HL-60 (cell line): Measurements from ENCODE around the gene PACS1.

Experiments
- DNase-seq, 2 experiments: peaks; one replicate each; pipeline ENCODE4 v3.0.0-alpha.2; 2010 to 2020; ENCODE audit warnings: low read depth in 1 of 2, low spot score in 1 of 2
- H3K27ac ChIP-seq: fragments of 250-450 bp; sonication (Bioruptor Pico); replicated peaks from 2 replicates; pipeline ENCODE4 v1.5.1; 2020; ENCODE audit warnings: mild to moderate bottlenecking, moderate library complexity
- H3K27me3 ChIP-seq: fragments of 250-450 bp; sonication (Bioruptor Pico); 2 replicates; pipeline ENCODE4 v1.5.1; 2021; ENCODE audit warnings: mild to moderate bottlenecking, moderate library complexity; ENCODE audit not compliant: insufficient read depth, poor library complexity, severe bottlenecking
- H3K4me3 ChIP-seq: replicated peaks from 2 replicates; pipeline ENCODE4 v1.5.1; 2011; ENCODE audit warnings: mild to moderate bottlenecking, control low read depth, low read length; ENCODE audit not compliant: insufficient read depth
- CTCF ChIP-seq: IDR thresholded peaks from one replicate; pipeline ENCODE4 v1.5.1; 2011; ENCODE audit warnings: low read length, control low read depth, inconsistent platforms; ENCODE audit not compliant: insufficient read depth
- GABPA ChIP-seq: IDR thresholded peaks from 2 replicates; pipeline ENCODE4 v1.6.1; 2012; ENCODE audit warnings: low read depth
- POLR2AphosphoS5 ChIP-seq: IDR thresholded peaks from 2 replicates; pipeline ENCODE4 v1.6.1; 2012; ENCODE audit warnings: low read depth
- SPI1 ChIP-seq: IDR thresholded peaks from 2 replicates; pipeline ENCODE4 v1.6.1; 2012; ENCODE audit warnings: low read depth, mild to moderate bottlenecking, borderline replicate concordance
- TF ChIP-seq, protein P1 (sequence below): IDR thresholded peaks from 2 replicates; pipeline ENCODE4 v1.6.1; 2012; ENCODE audit warnings: low read depth; ENCODE audit not compliant: insufficient replicate concordance

Gene PACS1

DNA sequence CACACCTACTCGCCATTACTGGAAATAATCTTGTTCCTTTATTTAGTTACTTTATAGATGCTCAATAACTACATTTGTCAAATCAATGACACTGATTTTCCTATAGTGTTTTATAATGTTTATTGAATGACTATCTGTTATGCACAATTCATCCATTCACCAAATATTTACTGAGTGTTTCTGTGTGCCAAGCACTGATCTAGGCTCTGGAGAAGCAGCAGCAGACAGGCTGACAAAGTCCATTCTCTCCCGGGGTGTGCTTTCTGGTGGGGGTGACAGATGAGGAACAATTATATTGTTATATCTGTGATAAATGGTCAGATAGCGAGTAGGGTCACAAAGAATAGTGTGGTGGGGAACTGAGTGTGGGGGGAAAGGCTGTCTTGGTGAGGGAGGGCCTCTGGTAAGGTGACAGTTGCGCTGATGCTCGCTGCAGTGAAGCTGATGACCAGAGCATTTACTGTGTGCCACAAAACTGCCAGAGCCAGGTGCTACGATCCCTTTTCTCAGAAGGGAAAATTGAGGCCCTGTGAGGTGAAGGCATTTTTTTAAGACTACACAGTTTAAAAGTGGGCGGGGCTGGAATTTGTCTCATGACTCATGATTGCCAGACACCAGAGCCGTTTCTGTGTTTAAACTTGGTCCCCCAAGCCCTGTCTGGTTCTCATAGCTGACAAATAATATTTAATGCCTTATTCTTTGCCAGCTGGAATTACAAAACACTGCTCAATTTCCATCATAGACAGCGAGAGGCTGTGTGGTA lies 10.2 kb downstream of the PACS1 start:
- TF ChIP-seq, protein P1, sequence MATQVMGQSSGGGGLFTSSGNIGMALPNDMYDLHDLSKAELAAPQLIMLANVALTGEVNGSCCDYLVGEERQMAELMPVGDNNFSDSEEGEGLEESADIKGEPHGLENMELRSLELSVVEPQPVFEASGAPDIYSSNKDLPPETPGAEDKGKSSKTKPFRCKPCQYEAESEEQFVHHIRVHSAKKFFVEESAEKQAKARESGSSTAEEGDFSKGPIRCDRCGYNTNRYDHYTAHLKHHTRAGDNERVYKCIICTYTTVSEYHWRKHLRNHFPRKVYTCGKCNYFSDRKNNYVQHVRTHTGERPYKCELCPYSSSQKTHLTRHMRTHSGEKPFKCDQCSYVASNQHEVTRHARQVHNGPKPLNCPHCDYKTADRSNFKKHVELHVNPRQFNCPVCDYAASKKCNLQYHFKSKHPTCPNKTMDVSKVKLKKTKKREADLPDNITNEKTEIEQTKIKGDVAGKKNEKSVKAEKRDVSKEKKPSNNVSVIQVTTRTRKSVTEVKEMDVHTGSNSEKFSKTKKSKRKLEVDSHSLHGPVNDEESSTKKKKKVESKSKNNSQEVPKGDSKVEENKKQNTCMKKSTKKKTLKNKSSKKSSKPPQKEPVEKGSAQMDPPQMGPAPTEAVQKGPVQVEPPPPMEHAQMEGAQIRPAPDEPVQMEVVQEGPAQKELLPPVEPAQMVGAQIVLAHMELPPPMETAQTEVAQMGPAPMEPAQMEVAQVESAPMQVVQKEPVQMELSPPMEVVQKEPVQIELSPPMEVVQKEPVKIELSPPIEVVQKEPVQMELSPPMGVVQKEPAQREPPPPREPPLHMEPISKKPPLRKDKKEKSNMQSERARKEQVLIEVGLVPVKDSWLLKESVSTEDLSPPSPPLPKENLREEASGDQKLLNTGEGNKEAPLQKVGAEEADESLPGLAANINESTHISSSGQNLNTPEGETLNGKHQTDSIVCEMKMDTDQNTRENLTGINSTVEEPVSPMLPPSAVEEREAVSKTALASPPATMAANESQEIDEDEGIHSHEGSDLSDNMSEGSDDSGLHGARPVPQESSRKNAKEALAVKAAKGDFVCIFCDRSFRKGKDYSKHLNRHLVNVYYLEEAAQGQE = no peak
- TF ChIP-seq GABPA = no peak
- no peak for TF ChIP-seq CTCF
- no peak for TF ChIP-seq POLR2AphosphoS5
- TF ChIP-seq SPI1 = no peak
- peak overlapping the region; percentile 72 for H3K27ac ChIP-seq
- H3K27me3 ChIP-seq = no peaks in the 10 kb centered on the region
- H3K4me3 ChIP-seq = no peak overlapping the region
- peak in 1 of 2 experiments; percentile 29 for DNase-seq

DNA sequence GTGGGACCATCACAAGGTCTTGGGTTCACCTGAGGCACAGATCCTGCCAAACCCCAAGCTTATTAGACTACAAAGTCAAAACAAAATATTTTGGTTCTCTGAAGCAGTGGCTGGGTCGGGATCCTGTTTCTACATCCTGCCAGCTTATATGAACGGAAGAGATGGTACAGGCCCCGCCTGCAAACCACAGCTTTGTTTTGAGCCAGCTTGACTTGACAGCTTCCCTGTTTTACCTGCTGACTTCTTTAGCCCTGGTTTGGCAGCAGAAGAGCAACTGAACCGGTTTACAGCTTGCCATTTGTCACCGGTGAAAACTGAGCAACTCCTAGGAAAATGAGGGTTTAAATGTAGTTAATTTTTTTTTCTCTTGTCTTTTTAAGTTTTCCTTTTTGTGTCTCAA lies 11.4 kb downstream of the PACS1 start:
- peak in 1 of 2 experiments; percentile 90 for DNase-seq
- no peak for TF ChIP-seq CTCF
- TF ChIP-seq GABPA = no peak
- TF ChIP-seq, protein P1 = no peak
- TF ChIP-seq SPI1 = peak; percentile 55; the same call in 1 of the 2 replicates
- no peak; the same call in 1 of the 2 replicates for TF ChIP-seq POLR2AphosphoS5
- no peaks in the 10 kb centered on the region for H3K27me3 ChIP-seq
- peak overlapping the region; percentile 72 for H3K27ac ChIP-seq
- H3K4me3 ChIP-seq = peak overlapping the region; percentile 4; the same call in 1 of the 2 replicates

DNA sequence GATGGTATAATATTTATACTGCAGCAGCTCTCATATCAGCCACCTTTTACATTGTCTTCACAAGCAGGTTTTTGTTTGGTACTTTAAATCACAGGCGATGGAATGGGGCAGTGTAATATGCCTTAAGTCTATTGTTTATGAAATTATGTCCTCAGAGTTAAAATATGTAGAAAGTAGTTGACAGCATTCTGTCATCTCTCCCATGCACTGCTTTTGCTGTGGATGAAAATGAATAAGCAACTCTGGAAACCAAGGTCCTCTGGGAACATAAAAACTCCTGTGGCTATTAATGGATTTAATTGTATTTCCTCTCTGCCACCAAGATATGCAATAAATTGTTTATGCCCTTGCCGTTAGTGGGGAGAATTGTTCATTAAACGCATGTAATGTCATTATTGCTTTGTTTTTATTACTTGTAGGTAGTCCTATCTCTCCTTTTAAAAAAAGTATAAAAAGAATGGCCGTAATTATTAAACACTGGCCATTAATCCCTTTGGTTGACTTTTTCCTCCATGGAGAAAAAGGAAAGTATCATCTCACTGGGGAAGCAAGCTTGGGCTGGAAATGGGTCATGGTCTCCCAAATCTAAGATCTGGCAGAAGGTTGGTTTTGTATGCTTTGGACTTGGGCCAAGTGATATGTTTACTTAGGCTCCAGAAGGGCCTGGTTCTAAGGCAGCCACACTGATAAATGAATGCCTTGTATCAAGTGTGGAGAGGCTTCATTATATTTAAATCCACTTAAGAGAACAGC lies 13.1 kb downstream of the PACS1 start:
- TF ChIP-seq CTCF (no peak), POLR2AphosphoS5 (no peak), SPI1 (no peak), GABPA (no peak)
- TF ChIP-seq, protein P1 = no peak
- DNase-seq = no peak
- no peaks in the 10 kb centered on the region for H3K27me3 ChIP-seq
- no peak overlapping the region for H3K4me3 ChIP-seq
- H3K27ac ChIP-seq = no peak overlapping the region
